G401 (cell line): ENCODE data around the gene GMPR. TPM values are rescaled to one million over a fixed set of nuclear protein-coding genes. Genes with fewer than 3 reads are reported as not detected.

Source experiments
- DNase-seq: peaks from one replicate; pipeline ENCODE4 v3.0.0-alpha.2; 2015; ENCODE audit warnings: low spot score
- in situ Hi-C: cut with HindIII; loops from 2 replicates; pipeline ENCODE4 v1.10.0; 2016; ENCODE audit warnings: low sequenced_read_pairs, mixed read lengths
- total RNA-seq: library from RNA; depleted of rRNA; stranded (reverse); fragments of >200 nt; shearing (Covaris generic); gene quantifications from 2 replicates; pipeline ENCODE4 v1.2.3, GENCODE V29; 2014

Gene GMPR
- total RNA-seq, 1 experiment from 2014 or later, result not detected

DNA sequence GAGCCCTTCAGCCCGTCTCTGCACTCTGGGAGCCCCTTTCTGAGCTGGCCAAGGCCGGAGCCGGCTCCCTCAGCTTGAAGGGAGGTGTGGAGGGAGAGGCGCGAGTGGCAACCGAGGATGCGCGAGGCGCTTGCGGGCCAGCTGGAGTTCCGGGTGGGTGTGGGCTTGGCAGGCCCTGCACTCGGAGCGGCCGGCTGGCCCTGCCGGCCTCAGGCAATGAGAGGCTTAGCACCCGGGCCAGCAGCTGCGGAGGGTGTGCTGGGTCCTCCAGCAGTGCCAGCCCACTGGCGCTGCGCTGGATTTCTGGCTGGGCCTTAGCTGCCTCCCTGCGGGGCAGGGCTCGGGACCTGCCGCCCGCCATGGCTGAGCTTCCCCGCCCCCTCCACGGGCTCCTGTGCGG, 49.8 kb downstream of the GMPR start:
- no peak for DNase-seq
- in situ Hi-C loops, result no loop called here

DNA sequence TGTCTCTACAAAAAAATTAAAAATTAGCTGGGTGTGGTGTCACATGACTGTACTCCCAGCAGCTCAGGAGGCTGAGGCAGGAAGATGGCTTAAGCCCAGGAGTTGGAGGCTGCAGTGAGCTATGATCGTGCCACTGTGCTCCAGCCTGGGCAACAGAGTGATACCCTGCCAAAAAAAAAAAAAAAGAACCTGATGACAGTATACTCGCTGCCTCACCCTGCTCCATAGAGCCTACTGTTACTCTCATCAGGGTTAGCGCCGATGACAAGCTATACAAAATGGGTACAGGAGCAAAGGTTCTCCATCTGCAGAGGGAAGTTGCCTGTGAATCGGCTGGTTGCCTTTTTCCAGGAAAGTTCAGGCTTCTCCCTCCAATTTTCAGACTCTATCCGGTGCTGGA, 53.4 kb downstream of the GMPR start:
- DNase-seq, result no peak
- in situ Hi-C loops, result no loop called here

DNA sequence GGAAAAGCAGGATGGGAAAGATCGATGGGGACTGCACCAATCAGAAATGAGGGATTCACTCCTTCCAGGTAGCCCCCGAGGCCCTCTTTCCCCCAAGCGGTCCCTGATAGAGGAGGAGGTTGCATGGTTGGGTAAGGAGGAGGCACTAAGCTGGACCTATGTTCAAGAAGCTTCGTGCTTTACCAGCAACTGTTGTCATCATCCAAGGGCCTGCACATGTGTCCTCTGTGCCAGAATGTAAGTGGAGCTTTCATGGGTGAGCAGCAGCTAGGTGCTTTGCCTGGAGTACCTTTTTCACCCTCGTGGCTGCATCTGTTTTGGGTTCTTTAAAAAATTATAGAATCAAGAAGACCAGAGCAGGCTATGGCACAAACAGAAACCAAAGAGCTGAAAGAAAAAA, 54.0 kb downstream of the GMPR start:
- in situ Hi-C loops, result no loop called here
- no peak for DNase-seq

DNA sequence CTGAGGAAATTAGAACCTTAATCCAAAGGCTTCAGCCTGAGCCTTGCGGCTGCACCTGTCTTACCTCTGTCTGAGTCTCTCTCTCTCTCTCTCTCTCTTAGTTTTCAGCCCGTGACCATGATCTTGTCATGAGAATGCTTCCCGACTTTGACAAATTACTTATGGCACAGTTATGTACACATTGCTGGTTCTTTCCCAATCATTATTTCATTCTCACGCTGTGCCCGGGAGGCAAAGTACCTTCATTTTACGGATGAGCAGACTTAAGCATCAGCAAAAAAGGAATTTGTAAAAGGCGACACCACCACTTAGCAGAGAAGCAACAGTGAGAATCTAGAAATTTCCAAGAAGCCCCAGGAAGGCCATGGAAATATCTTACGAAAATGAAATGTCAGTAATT, 54.6 kb downstream of the GMPR start:
- in situ Hi-C loops, result no loop called here
- no peak for DNase-seq

DNA sequence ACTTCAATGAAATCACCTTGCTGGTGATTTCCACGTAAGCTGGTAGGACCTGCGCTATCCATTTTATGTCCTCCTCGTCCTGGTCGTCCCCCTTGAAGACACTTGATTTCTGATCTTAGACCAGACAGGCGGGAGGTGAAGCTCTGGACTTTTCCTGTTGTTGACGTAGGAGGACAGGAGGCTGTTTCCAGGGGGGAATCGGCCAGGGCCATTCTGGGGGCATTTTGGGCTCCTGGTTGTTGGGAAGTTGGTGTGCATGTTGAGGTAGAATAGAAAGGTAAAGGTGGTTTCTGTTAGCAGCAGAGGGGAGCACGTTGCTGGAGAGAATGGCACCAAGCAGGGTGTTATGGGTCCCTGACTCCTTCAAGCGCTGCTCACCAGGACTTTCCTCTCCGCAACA, 56.0 kb downstream of the GMPR start:
- no peak for DNase-seq
- in situ Hi-C loops, result no loop called here

DNA sequence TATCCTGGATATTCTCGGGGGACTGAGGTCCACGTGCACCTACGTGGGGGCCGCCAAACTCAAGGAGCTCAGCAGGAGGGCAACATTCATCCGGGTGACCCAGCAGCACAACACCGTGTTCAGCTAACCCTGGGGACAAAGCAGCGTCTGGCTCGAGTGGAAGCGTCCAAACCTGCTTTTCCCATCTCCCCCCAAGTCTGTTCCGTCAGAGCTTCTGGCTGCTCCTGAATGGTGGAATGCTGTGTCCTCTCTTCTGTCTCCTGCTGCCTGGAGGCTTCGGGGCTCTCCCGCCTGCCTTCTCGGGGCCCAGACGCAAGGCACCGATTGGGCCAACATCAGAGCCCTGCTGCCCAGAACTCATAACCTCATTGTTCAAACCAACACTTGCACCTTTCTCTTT, 56.7 kb downstream of the GMPR start:
- in situ Hi-C loops, result no loop called here
- no peak for DNase-seq

DNA sequence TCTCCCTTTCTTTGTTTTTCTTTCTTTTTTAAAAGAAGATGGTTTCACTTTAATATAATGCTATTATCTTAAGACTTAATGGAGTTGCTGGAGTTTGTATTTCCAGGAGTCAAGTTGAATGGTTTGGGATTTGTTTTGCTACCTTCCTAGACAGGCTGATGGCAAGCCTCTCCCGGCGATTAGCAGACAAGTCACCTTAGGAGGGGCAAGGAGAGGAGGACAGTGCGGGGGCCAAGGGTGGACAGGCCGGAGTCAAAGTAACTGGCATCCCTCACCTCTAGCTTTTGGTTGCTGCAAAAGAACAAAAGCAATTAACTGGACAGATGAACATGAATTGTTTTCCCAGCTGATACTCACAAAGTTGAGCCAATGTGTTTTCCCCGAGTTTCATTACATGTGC, 57.1 kb downstream of the GMPR start:
- in situ Hi-C loops, result no loop called here
- no peak for DNase-seq

DNA sequence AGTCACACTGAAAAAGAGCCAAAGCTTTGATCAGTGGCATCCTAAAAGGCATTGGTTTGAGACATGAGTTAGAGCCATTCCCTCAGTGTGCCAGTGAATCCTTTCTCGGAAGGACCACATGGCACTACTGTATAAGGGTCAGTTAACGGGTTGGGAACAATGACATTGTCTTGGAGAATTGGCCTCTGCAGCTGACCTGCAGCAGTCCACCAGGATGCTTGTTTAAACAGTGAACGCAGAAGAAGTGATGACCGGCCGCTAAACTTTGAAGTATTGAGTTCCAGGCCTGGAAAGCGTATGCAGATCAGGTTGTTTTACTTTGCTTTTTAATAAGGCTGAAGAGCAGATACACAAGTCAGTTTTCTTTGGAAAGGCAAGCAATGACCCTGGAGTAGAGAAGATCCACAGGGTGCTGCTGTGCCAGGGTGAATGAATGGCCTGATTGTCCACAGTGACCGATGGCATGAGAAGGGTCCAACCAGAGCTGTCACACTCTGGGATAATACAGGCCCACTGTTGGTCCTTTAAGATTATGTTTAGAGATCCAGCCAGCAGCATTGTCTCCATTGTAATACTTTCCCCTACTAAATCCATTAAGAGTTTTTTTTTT, 57.8 kb downstream of the GMPR start:
- no peak for DNase-seq
- in situ Hi-C loops, result no loop called here

DNA sequence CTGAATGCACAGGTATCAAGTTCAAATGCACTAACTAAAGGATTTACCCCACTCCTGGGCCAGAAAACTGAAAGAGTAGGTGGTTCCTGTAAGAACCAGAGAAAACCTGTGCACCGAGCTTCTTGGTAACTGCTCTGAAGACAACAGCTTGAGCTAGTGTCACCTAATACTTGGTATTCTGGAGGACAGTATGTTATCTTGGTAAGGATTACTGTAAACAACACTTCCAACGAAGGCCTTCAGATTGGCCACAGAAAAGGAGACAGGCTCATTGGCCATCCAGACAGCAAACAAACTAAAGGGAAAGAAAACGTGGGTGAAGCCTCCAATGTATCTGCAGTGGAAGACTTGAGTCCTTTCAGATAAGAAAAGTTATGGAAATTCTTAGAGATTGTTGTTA, 61.5 kb downstream of the GMPR start:
- DNase-seq, result no peak
- in situ Hi-C loops, result no loop called here

DNA sequence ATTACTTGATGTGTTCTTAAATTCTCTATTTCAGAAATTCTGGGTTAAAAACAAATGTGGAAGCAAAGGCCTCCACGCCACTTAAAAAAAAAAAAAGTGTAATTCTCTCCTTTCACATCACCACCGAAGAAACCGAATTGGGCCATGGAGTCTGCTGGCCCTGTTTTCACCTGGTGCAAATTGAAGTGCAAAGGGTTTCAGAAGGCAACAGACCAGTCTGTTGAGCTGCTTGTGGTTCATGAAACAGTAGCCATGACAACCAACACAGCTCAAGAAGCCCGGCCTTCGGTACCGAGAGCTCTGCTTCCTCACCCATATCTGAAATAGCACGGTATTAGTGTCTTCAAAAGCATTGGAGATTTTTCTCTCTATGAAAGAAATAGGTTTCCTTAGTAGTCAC, 63.1 kb downstream of the GMPR start:
- in situ Hi-C loops, result no loop called here
- DNase-seq, result peak; percentile 16

DNA sequence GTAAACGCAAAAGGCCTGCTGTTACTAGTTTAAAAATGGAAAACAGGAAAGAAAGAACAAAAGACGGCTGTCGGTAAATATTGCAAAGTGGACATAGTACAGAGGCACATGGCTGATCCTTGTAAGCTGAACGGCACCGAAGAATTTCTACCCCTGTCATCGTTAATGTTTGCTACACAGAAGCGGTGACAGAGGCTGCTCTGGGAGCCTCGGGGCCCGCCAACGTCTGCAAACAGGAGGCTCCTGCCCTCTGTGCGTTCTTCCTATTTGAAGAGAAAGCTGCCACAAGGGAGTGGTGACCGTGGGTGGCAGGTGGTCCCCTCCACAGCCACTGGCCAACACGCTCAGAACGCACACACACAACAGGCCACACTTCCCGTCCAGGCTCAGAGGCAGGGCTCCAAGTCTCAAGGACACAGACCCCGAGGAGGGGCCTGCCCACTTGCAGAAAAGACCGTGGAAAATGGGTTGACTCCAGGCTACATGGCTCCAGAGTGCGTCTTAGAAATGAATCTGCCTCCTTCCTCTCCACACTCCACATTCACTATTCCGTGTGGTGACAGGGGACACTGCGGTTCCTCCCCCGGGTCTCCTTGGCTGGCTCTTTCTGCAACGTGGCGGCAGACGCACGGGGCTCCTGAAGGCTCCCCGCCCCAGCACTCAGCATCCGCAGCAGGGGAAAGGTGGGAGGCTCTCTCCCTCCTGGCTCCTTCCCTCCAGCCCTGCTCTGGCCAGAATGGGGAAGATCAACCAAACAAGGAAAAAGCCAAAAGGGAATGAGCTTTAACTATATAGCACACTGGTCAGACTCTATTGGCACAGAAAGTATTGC, 64.5 kb downstream of the GMPR start:
- DNase-seq, result no peak
- in situ Hi-C loops, result no loop called here

DNA sequence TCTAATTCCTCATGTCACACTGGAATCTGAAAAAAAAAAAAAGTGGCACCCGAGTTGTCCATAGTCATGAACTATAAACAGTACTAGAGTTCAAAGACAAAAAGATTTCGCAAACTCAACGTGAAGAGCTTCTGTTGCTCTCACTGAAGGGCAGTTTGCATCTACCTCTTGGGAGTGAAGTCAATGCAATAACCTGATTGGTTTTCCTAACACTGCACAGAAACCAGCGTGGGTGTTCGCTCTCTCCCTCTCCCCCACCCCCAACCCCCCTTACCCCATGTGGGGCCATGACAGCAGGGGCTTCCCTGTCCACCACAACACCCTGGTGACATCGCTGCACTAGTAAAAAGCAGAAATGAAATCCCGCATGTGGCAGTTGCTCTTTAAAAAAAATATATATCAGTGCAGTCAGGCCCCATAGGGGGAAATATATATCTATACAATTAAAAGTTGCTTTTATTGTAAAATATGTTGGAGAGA, 66.9 kb downstream of the GMPR start:
- DNase-seq, result no peak
- in situ Hi-C loops, result no loop called here

DNA sequence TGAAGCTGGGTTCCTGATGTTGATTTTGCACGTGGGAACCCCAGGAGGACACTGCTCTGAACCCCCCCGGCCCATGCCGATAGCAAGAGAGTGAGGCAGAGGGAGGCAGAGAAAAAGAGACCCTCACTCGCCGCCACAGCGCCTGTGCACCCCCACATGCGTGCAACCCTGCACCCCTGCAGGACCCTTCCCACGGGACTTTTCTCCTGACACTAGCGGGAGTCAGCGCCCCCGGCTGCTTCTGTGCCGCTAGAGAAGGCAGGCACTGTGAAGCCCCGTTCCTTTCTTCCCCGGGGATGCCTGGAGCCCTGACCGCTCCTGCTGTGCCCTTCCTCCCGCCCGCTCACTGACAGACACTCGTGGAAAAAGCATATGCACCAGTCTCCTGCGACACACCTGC, 67.4 kb downstream of the GMPR start:
- DNase-seq, result no peak
- in situ Hi-C loops, result no loop called here

DNA sequence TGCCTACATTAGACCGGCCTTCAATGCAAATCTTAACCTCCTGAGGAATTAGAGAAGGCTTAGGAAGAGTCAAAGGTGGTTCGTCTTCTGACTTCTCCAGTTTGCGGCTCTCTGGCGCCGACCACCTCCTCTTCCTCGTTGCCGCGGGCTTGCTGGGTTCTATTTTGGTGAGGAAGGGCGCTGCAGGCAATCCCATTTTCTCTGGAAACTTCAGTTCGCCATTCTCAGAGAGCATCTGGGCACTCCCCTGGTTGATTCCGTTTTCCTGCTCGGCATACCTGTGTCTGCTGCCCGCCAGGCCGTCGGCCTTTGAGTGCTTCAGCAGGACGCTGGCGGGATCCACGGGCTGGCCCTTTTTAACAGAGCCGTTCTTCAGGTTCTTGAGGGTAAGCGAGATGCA, 67.9 kb downstream of the GMPR start:
- DNase-seq, result no peak
- in situ Hi-C loops, result no loop called here

DNA sequence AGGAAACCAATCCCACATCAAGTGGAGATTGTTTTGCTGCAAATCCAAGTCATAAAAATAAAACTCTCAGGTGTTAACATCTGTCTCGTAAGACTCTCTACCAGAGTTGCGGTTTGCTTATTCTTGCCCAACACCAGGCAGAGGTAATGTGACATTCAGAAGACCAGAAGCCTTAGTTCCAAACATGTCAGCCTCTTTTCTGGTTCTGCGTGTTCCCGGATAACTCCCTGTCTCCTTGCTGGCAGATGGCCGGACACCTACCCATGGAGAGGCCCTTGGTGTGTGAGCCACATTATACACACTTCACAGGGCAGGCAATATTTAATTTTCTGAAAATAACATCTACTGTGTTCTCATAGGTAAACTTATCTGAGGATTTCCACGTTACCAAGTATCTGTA, 73.4 kb downstream of the GMPR start:
- in situ Hi-C loops, result no loop called here
- peak; percentile 75 for DNase-seq

DNA sequence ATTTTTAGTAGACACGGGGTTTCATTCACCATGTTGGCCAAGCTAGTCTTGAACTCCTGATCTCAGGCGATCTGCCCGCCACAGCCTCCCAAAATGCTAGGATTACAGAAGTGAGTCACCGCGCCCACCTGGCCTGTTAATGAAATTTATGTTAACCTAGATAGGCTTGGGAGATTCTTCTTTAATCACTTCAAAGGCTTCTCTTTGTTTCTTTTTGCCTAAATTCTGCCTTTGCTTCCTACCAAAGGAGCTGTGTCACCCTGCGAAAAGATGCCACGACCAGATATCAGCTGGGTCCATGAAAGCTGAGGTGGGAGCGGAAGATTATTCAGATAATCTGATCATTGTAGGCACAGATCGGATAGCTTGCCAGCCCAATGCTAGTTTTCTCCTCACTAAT, 75.3 kb downstream of the GMPR start:
- no peak for DNase-seq
- in situ Hi-C loops, result no loop called here

DNA sequence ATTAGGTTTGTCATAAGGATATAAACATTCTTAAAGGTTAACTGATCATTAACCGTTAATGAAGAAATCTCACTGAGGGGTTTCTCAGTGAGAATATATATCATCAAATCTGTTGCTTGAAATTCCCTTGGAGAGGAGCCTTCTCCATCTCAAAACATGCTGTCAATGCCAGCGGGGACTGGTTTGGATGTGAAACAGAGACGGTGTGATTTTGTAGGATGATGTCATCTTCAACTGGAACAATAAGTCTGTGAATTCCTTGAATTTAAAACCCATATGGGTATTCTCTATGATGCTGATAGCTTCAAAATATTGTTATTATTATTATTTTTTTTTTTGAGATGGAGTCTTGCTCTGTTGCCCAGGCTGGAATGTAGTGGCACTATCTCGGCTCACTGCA, 75.9 kb downstream of the GMPR start:
- in situ Hi-C loops, result no loop called here
- DNase-seq, result no peak

DNA sequence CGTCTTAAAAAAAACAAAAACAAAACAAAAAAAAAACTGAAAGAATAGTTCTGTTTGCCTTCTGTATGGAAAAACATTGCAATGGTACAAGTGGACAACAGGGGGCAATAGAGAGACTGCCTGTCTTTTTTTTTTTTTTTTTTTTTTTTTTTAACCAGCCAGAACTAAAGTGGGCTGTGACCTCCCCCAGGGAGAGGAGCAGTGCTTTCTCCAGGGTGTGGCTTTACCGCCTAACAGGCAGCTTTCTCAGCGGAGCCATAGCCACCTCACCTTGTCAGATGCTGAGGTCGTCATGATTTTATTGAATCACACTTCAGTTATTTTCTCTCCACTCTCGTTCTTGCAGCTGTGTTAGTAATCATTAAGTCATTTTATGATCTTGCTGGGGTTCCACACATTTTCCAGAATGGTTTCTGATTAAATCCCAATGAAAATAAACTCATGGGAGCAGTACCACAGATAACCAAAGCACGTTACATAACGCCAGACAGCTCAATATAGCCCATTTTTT, 78.4 kb downstream of the GMPR start:
- in situ Hi-C loops, result no loop called here
- no peak for DNase-seq

DNA sequence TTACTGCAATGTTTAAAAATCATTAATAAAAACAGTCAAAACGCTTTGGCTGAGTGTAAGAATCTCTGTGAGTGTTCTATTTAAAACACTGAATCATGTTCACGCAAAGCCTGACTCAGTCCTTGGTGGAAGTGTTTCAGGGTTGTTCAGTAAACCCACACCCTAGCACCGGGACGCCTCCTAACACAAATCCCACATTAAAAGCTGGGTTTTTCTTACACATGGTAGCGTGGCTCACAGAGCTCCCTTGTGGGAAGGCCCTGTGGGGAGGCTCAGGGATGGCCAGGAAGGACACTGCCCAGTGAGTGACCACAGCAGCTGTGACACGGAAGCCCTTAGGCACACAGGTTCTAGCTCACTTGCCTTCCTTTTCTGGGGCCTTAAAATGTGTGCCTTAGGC, 80.2 kb downstream of the GMPR start:
- in situ Hi-C loops, result no loop called here
- no peak for DNase-seq

DNA sequence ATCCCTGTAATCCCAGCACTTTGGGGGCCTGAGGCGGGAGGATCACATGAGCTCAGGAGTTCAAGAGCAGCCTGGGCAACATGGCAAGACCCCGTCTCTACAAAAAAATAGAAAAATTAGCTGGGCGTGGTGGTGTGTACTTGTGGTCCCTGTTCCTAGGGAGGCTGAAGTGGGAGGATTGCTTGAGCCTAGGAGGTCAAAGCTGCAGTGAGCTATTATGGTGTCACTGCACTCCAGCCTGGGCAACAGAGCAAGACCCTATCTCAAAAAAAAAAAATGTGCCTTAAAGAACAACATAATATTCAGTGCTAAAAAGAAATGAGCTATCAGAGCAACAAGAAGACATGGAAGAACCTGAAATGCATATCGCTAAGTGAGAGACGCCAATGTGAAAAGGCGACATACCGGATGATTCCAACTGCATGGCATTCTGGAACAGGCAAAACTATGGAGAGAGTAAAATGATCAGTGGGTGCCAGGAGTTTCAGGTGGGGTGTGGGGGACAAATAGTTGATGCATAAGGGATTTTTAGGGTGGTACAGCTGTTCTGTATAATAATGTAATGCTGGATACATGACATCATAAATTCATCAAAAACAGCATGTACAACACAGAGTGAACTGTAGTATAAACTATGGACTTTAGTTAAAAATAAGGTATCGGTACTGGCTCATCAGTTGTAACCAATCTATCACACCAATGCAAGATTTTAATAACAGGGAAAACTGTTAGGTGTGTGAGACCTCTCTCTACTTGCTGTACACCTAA, 80.8 kb downstream of the GMPR start:
- in situ Hi-C loops, result no loop called here

More for the DNA sequence above, 80.8 kb downstream of the GMPR start:
- no peak for DNase-seq
